Subcutaneous adipose tissue (tissue), 4 donors: ENCODE results near the gene ACR. TPM values are rescaled to one million over a fixed set of nuclear protein-coding genes. Genes with fewer than 3 reads are reported as not detected.

Source experiments
- total RNA-seq, 4 donors: library from RNA; depleted of rRNA; stranded (reverse); fragments of >200 nt; gene quantifications; one replicate each; pipeline ENCODE4 v1.1.0, GENCODE V29; 2016
- TF ChIP-seq, protein P1 (sequence below): fragments of 450-650 bp; IDR thresholded peaks from one replicate; pipeline ENCODE4 v1.5.1; 2016; ENCODE audit warnings: low read depth, mild to moderate bottlenecking, control low read depth, antibody characterized with exemption, moderate library complexity

ACR gene
- total RNA-seq, 4 donors from 2014 or later, result 1.3 to 1.5 TPM; not detected in 2

DNA sequence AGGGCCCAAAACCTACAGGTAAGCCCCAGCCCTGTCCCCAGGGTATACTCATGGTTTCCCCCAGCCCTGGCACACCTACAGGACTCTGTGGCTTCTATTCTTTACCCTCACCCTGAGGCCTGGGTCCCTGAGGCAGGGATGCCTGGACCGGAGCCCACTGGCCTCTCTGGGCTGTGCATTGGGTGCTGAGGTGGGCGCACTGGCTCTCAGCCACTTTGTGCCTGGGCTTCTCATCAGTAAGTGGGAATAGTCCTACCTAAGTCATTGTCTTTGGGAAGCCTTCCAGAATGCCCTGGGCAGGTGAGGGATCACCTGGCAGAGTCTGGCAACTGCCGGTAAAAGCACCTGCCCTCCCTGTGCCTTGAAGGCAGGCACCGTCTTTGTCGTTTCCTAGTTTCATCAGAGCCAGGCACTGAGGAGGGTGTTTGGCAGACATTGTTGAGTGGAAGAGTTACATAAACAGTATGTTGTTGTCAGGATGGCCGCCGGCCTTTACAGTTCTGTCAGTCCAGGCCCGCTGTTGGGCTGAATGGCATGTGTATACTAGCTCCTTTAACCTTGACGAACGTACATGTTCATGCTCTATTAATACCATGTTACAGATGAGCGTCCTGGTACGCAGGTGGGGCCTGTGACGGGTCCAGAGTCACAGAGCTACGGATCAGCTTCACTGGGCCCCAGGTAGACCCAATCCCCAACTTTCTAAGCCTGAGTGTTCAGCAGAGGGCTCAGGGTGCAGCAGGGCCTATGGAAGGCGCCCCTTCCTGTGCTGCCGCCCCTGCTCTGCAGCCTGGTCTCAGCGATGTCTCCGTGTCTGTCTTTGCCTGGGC, 42.4 kb upstream of the ACR start:
- TF ChIP-seq, protein P1, sequence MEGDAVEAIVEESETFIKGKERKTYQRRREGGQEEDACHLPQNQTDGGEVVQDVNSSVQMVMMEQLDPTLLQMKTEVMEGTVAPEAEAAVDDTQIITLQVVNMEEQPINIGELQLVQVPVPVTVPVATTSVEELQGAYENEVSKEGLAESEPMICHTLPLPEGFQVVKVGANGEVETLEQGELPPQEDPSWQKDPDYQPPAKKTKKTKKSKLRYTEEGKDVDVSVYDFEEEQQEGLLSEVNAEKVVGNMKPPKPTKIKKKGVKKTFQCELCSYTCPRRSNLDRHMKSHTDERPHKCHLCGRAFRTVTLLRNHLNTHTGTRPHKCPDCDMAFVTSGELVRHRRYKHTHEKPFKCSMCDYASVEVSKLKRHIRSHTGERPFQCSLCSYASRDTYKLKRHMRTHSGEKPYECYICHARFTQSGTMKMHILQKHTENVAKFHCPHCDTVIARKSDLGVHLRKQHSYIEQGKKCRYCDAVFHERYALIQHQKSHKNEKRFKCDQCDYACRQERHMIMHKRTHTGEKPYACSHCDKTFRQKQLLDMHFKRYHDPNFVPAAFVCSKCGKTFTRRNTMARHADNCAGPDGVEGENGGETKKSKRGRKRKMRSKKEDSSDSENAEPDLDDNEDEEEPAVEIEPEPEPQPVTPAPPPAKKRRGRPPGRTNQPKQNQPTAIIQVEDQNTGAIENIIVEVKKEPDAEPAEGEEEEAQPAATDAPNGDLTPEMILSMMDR, result no peak

DNA sequence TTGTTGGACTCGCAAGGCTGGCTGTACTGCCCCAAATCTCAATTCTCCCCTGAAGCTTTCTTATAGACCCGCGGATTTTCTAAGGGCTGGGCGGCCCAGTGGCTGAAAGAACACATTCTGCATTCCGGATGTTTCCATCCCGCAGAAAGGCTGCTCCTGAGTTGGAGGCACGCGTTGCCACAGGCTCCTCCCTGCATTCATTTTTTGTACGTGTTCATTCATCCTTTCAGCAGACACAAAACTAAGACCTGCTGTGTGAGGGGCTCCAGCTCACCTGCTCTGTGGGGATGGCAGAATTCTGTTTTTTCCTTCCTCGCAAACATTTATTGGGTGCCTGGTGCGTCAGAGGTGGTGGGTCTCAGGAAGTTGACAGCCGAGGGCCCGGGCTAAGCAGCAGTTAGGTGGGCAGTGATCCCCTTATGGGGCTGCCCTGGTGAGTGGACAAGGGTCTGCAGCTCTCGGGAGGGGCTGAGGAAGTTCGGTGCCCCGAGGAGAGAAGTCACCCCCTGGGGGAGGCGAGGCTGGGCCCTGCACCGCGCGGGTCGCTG, 41.7 kb upstream of the ACR start:
- TF ChIP-seq, protein P1, result no peak

GRCh38 chr22:50696799-50697561, 41.0 kb upstream of the ACR start:
- TF ChIP-seq, protein P1, result no peak

DNA sequence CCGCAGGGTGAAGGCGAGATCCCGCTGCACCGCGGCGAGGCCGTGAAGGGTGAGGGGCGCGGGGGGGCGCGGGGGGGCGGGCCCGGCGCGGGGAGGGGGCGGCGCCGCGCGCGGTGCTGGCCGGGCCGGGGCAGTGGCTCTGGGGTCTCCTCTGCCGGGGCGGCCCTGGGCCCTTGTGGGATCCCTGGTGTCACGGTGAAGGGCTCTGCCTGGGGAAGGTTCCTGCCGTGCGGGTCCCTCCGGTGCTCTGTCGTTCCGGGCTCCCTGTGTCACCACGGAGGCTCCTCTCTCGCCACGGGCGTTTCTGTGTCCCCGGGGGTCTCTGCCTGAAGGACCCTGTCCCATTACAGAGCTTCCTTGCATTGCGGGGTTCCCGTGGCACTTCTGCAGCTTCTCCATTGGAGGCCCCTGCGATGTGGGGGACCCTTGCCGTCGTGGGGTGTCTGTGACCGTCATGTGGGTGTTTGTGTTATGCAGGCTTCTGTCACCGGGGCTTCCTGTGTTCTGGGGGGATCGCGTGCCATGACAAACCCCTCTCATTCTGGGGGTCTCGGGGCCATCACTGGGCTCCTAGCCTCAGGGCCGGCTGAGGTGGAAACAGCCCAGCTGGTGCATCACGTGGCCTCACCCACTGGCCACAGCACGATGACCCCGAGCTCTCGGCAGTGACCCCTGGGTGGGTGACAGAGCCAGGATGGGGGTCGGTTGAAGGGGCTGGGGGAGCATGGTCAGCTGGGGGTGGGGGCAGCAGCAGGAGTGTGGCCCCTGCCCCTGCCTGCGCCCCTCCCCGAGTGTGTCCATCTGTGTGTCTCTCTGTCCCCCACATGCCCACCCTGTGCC, 40.1 kb upstream of the ACR start:
- TF ChIP-seq, protein P1, result no peak

- TF ChIP-seq, protein P1, result no peak
Observed at GRCh38 chr22:50698546-50698945, 39.5 kb upstream of the ACR start.

GRCh38 chr22:50699001-50699755, 38.8 kb upstream of the ACR start:
- TF ChIP-seq, protein P1, result no peak
